Activated naive CD8-positive, alpha-beta T cell treated with anti-CD3 and anti-CD28 coated beads, Interleukin-2, amount 50 U/mL, for 24 hours (primary cell): ENCODE data around the gene FALEC.

ENCODE experiments used
- ATAC-seq: fragments of 150-1000 bp; cut with Tn5 transposase; one replicate; pipeline ENCODE4 v1.10.0; 2021
- DNase-seq: peaks from one replicate; pipeline ENCODE4 v3.0.0; 2021
- H3K27ac Mint-ChIP-seq: one replicate; pipeline ENCODE4 v1.8.0; 2021; ENCODE audit warnings: mild to moderate bottlenecking, mixed read lengths
- H3K27me3 Mint-ChIP-seq: one replicate; pipeline ENCODE4 v1.8.0; 2021; ENCODE audit warnings: mixed read lengths
- H3K36me3 Mint-ChIP-seq: one replicate; pipeline ENCODE4 v1.8.0; 2021; ENCODE audit warnings: low read depth, mixed read lengths
- H3K4me1 Mint-ChIP-seq: one replicate; pipeline ENCODE4 v1.8.0; 2021; ENCODE audit warnings: mixed read lengths
- H3K4me3 Mint-ChIP-seq: one replicate; pipeline ENCODE4 v1.8.0; 2021; ENCODE audit warnings: mild to moderate bottlenecking, moderate library complexity, mixed read lengths
- H3K9me3 Mint-ChIP-seq: one replicate; pipeline ENCODE4 v1.8.0; 2021; ENCODE audit warnings: mixed read lengths

FALEC gene

GRCh38 chr1:150515328-150516049 is at the start of gene FALEC:
TSS of gene FALEC (plus strand) at chr1:150515752.
- no peaks in the 10 kb centered on the region for H3K27me3 Mint-ChIP-seq

GRCh38 chr1:150466964-150467363 is 48.6 kb upstream of the FALEC start:
- Mint-ChIP-seq H3K9me3 (no peaks in the 10 kb centered on the region), H3K4me1 (peaks cover 3% of the 10 kb centered on the region), H3K27ac (no peak overlapping the region), H3K4me3 (no peak overlapping the region), H3K27me3 (no peaks in the 10 kb centered on the region), H3K36me3 (peaks cover 21% of the 10 kb centered on the region)
- DNase-seq (no peak), ATAC-seq (no peak)

More at GRCh38 chr1:150515328-150516049, at the start of gene FALEC:
- ATAC-seq (peak; percentile 99), DNase-seq (peak; percentile 93)
- Mint-ChIP-seq H3K27ac (peak within 1 kb of the TSS; percentile 62), H3K4me1 (peaks cover 20% of the 10 kb centered on the region), H3K9me3 (no peaks in the 10 kb centered on the region), H3K36me3 (peaks cover 4% of the 10 kb centered on the region), H3K4me3 (peak within 1 kb of the TSS; percentile 89)

- ATAC-seq (no peak), DNase-seq (no peak)
- peaks cover 1% of the 10 kb centered on the region for H3K4me1 Mint-ChIP-seq
- no peak overlapping the region for H3K27ac Mint-ChIP-seq
- no peak overlapping the region for H3K4me3 Mint-ChIP-seq
- peaks cover 19% of the 10 kb centered on the region for H3K36me3 Mint-ChIP-seq
- no peaks in the 10 kb centered on the region for H3K27me3 Mint-ChIP-seq
- no peaks in the 10 kb centered on the region for H3K9me3 Mint-ChIP-seq
Measured at GRCh38 chr1:150469291-150469690, 46.3 kb upstream of the FALEC start.

- Mint-ChIP-seq H3K4me3 (no peak overlapping the region), H3K9me3 (no peaks in the 10 kb centered on the region), H3K36me3 (peaks cover 13% of the 10 kb centered on the region), H3K27ac (no peak overlapping the region), H3K27me3 (no peaks in the 10 kb centered on the region), H3K4me1 (peaks cover 12% of the 10 kb centered on the region)
- no peak for DNase-seq
- ATAC-seq: no peak
Measured at GRCh38 chr1:150472601-150473200, 42.9 kb upstream of the FALEC start.

- DNase-seq (no peak), ATAC-seq (no peak)
- Mint-ChIP-seq H3K27ac (no peak overlapping the region), H3K9me3 (no peaks in the 10 kb centered on the region), H3K4me3 (no peak overlapping the region), H3K27me3 (no peaks in the 10 kb centered on the region), H3K36me3 (peaks cover 13% of the 10 kb centered on the region), H3K4me1 (peaks cover 12% of the 10 kb centered on the region)
Measured at GRCh38 chr1:150473659-150474058, 41.9 kb upstream of the FALEC start.

- H3K27me3 Mint-ChIP-seq: no peaks in the 10 kb centered on the region
- no peak for DNase-seq
- H3K9me3 Mint-ChIP-seq: no peaks in the 10 kb centered on the region
- no peak overlapping the region for H3K27ac Mint-ChIP-seq
- H3K4me1 Mint-ChIP-seq: peaks cover 12% of the 10 kb centered on the region
- peaks cover 13% of the 10 kb centered on the region for H3K36me3 Mint-ChIP-seq
- ATAC-seq: no peak
- H3K4me3 Mint-ChIP-seq: no peak overlapping the region
Measured at GRCh38 chr1:150474869-150475268, 40.7 kb upstream of the FALEC start.

- H3K4me3 Mint-ChIP-seq: no peak overlapping the region
- no peak for DNase-seq
- no peak overlapping the region for H3K27ac Mint-ChIP-seq
- peaks cover 2% of the 10 kb centered on the region for H3K36me3 Mint-ChIP-seq
- ATAC-seq: peak; percentile 10
- H3K9me3 Mint-ChIP-seq: no peaks in the 10 kb centered on the region
- peaks cover 12% of the 10 kb centered on the region for H3K4me1 Mint-ChIP-seq
- no peaks in the 10 kb centered on the region for H3K27me3 Mint-ChIP-seq
Measured at GRCh38 chr1:150476754-150477153, 38.8 kb upstream of the FALEC start.

- Mint-ChIP-seq H3K27me3 (no peaks in the 10 kb centered on the region), H3K27ac (no peak overlapping the region), H3K4me3 (no peak overlapping the region), H3K9me3 (no peaks in the 10 kb centered on the region), H3K36me3 (no peaks in the 10 kb centered on the region), H3K4me1 (peaks cover 12% of the 10 kb centered on the region)
- DNase-seq: no peak
- no peak for ATAC-seq
Measured at GRCh38 chr1:150477320-150477719, 38.2 kb upstream of the FALEC start.

- ATAC-seq: no peak
- H3K9me3 Mint-ChIP-seq: no peaks in the 10 kb centered on the region
- no peak overlapping the region for H3K4me3 Mint-ChIP-seq
Measured at GRCh38 chr1:150477733-150478132, 37.8 kb upstream of the FALEC start.

GRCh38 chr1:150479370-150479769 is 36.2 kb upstream of the FALEC start:
- H3K4me1 Mint-ChIP-seq: peaks cover 12% of the 10 kb centered on the region
- H3K27ac Mint-ChIP-seq: no peak overlapping the region
- H3K27me3 Mint-ChIP-seq: no peaks in the 10 kb centered on the region
- DNase-seq (no peak), ATAC-seq (no peak)
- no peaks in the 10 kb centered on the region for H3K36me3 Mint-ChIP-seq
- H3K4me3 Mint-ChIP-seq: no peak overlapping the region
- no peaks in the 10 kb centered on the region for H3K9me3 Mint-ChIP-seq

More at GRCh38 chr1:150477733-150478132, 37.8 kb upstream of the FALEC start:
- Mint-ChIP-seq H3K36me3 (no peaks in the 10 kb centered on the region), H3K4me1 (peaks cover 12% of the 10 kb centered on the region), H3K27ac (no peak overlapping the region), H3K27me3 (no peaks in the 10 kb centered on the region)
- no peak for DNase-seq

- no peak overlapping the region for H3K27ac Mint-ChIP-seq
- no peaks in the 10 kb centered on the region for H3K9me3 Mint-ChIP-seq
- H3K27me3 Mint-ChIP-seq: no peaks in the 10 kb centered on the region
- no peak overlapping the region for H3K4me3 Mint-ChIP-seq
- peaks cover 15% of the 10 kb centered on the region for H3K4me1 Mint-ChIP-seq
- no peaks in the 10 kb centered on the region for H3K36me3 Mint-ChIP-seq
- ATAC-seq (no peak), DNase-seq (no peak)
Measured at GRCh38 chr1:150479927-150480352, 35.6 kb upstream of the FALEC start.

GRCh38 chr1:150484431-150484830 is 31.1 kb upstream of the FALEC start:
- Mint-ChIP-seq H3K9me3 (no peaks in the 10 kb centered on the region), H3K4me1 (peaks cover 13% of the 10 kb centered on the region), H3K27ac (no peak overlapping the region), H3K36me3 (peaks cover 7% of the 10 kb centered on the region), H3K27me3 (no peaks in the 10 kb centered on the region), H3K4me3 (no peak overlapping the region)
- DNase-seq: no peak
- no peak for ATAC-seq

- H3K36me3 Mint-ChIP-seq: peaks cover 8% of the 10 kb centered on the region
- H3K4me3 Mint-ChIP-seq: no peak overlapping the region
- no peaks in the 10 kb centered on the region for H3K27me3 Mint-ChIP-seq
- ATAC-seq (no peak), DNase-seq (no peak)
- H3K4me1 Mint-ChIP-seq: peaks cover 13% of the 10 kb centered on the region
- H3K9me3 Mint-ChIP-seq: no peaks in the 10 kb centered on the region
- no peak overlapping the region for H3K27ac Mint-ChIP-seq
Measured at GRCh38 chr1:150484861-150485260, 30.7 kb upstream of the FALEC start.

- Mint-ChIP-seq H3K36me3 (peaks cover 19% of the 10 kb centered on the region), H3K4me3 (peak within 1 kb of the TSS; percentile 86), H3K9me3 (no peaks in the 10 kb centered on the region), H3K27me3 (no peaks in the 10 kb centered on the region), H3K4me1 (peaks cover 13% of the 10 kb centered on the region), H3K27ac (peak within 1 kb of the TSS; percentile 92)
- DNase-seq (peak; percentile 93), ATAC-seq (peak; percentile 100)
Measured at GRCh38 chr1:150486966-150487762, 28.4 kb upstream of the FALEC start, which contains the start of gene TARS2. TSS of gene TARS2 (plus strand) at chr1:150487419. CDS start at chr1:150487451, 32 bp downstream.

GRCh38 chr1:150487763-150488115 is 27.8 kb upstream of the FALEC start:
- no peak for DNase-seq
- peaks cover 20% of the 10 kb centered on the region for H3K36me3 Mint-ChIP-seq
- peaks cover 13% of the 10 kb centered on the region for H3K4me1 Mint-ChIP-seq
- no peak for ATAC-seq
- no peaks in the 10 kb centered on the region for H3K9me3 Mint-ChIP-seq
- H3K27ac Mint-ChIP-seq: peak overlapping the region; percentile 92
- H3K27me3 Mint-ChIP-seq: no peaks in the 10 kb centered on the region
- H3K4me3 Mint-ChIP-seq: peak overlapping the region; percentile 86
